GM18951 (cell line): Measurements from ENCODE around the gene GLG1.

ENCODE experiments used
- POLR2A ChIP-seq: IDR thresholded peaks from 4 replicates; pipeline ENCODE4 v1.6.1; 2011; ENCODE audit warnings: mild to moderate bottlenecking; ENCODE audit not compliant: insufficient read length, insufficient read depth; ENCODE audit errors: extremely low read depth
- in situ Hi-C: fragments of 300-500 bp; cut with MboI; formaldehyde crosslinking; loops from one replicate; pipeline ENCODE4 v1.12.0; 2022; ENCODE audit warnings: low sequenced_read_pairs, mixed read lengths, inconsistent platforms; ENCODE audit not compliant: unreplicated experiment

Gene GLG1

GRCh38 chr16:74601126-74601871 lies 5.6 kb downstream of the GLG1 start:
- in situ Hi-C loops: no loop called here
- no peak for TF ChIP-seq POLR2A

- TF ChIP-seq POLR2A: no peak
- in situ Hi-C loops: no loop called here
Measured at GRCh38 chr16:74596586-74596985, 10.3 kb downstream of the GLG1 start.

GRCh38 chr16:74592847-74593246 lies 14.1 kb downstream of the GLG1 start:
- in situ Hi-C loops: no loop called here
- TF ChIP-seq POLR2A: no peak

GRCh38 chr16:74591876-74592650 lies 14.9 kb downstream of the GLG1 start:
- no peak for TF ChIP-seq POLR2A
- in situ Hi-C loops: no loop called here

- in situ Hi-C loops: no loop called here
- TF ChIP-seq POLR2A: no peak
Measured at GRCh38 chr16:74586948-74587347, 20.0 kb downstream of the GLG1 start.

- in situ Hi-C loops: no loop called here
- TF ChIP-seq POLR2A: no peak
Measured at GRCh38 chr16:74585846-74586443, 21.0 kb downstream of the GLG1 start.

GRCh38 chr16:74583926-74584666 lies 22.8 kb downstream of the GLG1 start:
- in situ Hi-C loops: no loop called here
- TF ChIP-seq POLR2A: no peak

GRCh38 chr16:74582970-74583369 lies 23.9 kb downstream of the GLG1 start:
- in situ Hi-C loops: no loop called here
- TF ChIP-seq POLR2A: no peak

GRCh38 chr16:74580833-74581232 lies 26.1 kb downstream of the GLG1 start:
- no peak for TF ChIP-seq POLR2A
- in situ Hi-C loops: no loop called here

GRCh38 chr16:74578838-74579237 lies 28.1 kb downstream of the GLG1 start:
- in situ Hi-C loops: no loop called here
- no peak for TF ChIP-seq POLR2A

- TF ChIP-seq POLR2A: no peak
- in situ Hi-C loops: no loop called here
Measured at GRCh38 chr16:74578433-74578832, 28.5 kb downstream of the GLG1 start.

- in situ Hi-C loops: no loop called here
- TF ChIP-seq POLR2A: no peak
Measured at GRCh38 chr16:74577882-74578366, 29.0 kb downstream of the GLG1 start.

GRCh38 chr16:74575807-74576643 lies 30.9 kb downstream of the GLG1 start:
- in situ Hi-C loops: no loop called here
- TF ChIP-seq POLR2A: no peak
